GM21360 (cell line): ENCODE results near the gene PPTC7.
A peak's percentile ranks its signal among the peaks of the same experiment; 100 is the strongest.
"Not testable (repeated sequence)": the region's sequence is repeated elsewhere in the genome, so short reads cannot be mapped to it uniquely, and the experiment has no call there.

Source experiments
- ATAC-seq: cut with Tn5 transposase; IDR thresholded peaks from one replicate; pipeline ENCODE4 v1.9.1; 2021; ENCODE audit warnings: mild to moderate bottlenecking, moderate library complexity; ENCODE audit not compliant: unreplicated experiment

PPTC7 gene

GRCh38 chr12:110583137-110584059 is at the start of gene PPTC7:
Gene PPTC7, minus strand, starts transcription at chr12:110583318. Its CDS starts 287 bp downstream, at chr12:110583031.
- peak; percentile 77 for ATAC-seq

DNA sequence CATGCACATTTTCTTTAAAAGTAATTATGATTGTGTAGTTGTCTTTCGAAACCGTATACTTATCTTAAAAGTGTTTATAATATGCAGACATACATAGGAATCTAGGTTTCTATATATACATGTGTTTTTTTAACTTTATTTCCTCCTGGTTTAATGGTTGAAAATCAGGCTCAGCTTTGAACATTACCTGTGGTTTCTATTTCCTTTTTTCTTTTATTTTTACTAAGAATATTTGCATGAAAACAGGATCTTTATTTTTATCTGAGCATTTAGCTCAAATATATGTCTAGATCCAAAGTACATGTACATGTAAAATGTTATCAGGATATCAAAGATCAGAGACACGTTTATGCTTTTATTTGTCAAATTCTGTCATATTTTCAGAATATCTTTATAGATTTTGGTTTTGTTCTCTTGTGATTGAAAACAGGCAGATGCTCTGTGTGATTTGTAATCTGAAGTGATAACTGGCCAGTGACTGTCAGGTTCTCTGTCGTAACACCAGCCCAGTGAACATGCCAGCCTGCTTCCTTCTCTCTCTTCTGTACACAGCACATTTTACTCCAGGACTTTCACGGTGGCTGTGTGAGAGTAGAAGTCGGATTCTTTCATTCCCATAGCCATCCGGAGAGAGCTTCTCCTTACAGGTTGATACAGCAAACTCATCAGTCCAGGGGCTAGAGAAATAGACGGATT is 44.5 kb upstream of the PPTC7 start:
- ATAC-seq = no peak

GRCh38 chr12:110622582-110622981 is 39.5 kb upstream of the PPTC7 start:
- no peak for ATAC-seq

DNA sequence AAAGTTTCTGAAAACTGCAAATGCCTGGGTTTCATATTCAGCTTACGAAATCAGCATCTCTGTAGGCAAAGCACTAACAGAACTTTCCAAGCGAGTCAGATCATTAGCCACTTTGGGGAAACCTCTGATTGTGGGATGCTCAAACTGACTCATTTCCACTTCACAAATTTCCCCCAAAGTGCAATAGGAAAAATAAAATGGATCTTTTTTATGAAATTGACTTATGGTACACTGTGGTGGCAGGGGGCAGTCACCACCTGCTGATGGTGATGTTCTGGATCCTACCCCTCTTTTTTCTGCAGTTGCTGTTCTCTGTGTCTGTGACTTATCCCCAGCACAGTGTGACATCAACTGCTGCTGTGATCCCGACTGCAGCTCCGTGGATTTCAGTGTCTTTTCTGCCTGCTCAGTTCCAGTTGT is 36.4 kb upstream of the PPTC7 start:
- ATAC-seq = peak; percentile 48

DNA sequence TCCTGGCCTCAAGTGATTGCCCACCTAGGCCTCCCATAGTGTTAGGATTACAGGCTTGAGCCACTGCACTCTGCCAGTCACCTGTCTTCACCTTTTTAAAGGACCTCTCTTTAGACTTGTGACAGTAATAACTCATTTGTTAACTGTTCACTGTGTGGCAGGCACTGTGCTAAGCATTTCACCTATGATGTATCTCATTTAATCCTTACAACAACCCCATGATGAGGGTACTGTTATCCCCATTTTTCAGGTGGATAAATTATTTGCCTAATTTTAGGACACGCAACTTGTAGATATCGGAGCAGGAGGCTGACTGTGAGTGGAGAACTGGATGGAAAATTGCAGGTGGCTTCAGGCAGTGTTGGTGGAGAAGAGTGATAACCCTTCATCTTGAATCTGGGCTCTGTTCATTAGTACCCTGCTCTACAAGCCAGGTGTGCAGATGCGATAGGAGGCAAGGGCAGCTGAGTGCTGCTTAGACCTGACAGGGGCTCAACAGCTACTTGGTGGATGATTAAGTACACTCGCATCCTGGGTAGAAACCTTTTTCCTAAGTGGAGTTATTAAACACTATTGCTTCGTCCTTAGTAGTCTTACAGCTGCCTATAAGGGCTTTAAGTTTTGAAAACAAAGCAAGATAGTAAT is 33.5 kb upstream of the PPTC7 start:
- no peak for ATAC-seq

- ATAC-seq = no peak
These were observed 32.1 kb upstream of the PPTC7 start for GRCh38 chr12:110615171-110615570.

GRCh38 chr12:110613771-110614684 is 30.9 kb upstream of the PPTC7 start, which contains the start of gene TCTN1:
Gene TCTN1, plus strand, starts transcription at chr12:110614129. Its CDS starts 54 bp downstream, at chr12:110614183.
- peak; percentile 88 for ATAC-seq

DNA sequence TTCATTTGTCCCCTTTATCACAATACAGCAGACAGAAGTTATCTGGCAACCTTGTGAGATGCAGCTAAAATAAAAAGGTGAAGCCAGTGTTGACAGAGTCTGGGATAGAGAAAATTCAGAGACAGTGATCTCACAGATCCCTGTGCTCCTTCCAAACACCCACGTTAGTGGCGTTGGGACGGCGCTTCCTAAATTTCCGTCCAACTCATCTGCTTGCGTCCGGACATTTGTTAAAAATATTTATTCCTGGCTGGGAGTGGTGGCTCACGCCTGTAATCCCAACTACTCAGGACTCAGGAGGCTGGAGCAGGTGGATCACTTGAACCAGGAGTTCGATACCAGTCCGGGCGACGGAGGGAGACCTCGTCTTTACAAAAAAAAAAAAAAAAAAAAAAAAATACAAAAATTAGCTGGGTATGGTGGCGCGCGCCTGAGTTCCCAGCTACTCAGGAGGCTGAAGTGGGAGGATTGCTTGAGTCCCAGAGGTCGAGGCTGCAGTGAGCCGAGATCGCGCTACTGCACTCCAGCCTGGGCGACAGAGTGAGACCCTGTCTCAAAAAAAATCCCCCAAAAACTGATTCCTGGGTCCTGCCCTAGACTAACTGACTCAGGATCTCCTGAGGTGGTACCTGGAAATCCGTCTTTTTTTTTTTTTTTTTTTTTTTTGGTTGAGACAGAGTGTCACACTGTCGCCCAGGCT is 30.1 kb upstream of the PPTC7 start:
- no peak for ATAC-seq

GRCh38 chr12:110606253-110606611 is 23.1 kb upstream of the PPTC7 start:
- no peak for ATAC-seq

DNA sequence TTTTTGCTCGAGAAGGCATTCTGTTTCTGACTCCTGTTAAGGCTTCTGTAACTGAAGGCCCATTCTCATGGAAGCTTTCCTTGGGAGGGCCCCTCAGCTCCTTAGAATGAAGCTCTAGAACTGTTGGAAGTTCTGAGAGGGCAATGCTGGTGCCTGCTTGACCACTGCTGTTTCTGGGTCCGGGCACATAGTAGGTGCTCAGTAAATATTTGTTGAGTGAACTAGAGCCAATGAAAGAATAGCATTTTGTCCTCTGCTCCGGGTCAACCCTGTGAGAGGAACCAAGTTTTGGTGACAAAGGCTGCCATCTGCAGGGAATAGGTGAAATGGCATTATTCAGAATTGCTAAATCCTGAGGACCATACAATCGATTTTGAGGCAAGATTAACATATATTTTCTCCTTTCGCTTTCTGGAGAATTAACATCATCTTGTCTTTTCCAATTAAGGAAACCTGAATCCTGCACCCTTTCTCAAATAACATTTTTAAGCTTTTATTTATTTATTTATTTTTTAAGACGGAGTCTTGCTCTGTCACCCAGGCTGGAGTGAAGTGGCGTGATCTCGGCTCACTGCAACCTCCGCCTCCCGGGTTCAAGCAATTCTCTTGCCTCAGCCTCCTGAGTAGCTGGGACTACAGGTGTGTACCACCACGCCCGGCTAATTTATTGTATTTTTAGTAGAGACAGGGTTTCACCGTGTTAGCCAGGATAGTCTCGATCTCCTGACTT is 19.1 kb upstream of the PPTC7 start:
- not testable (repeated sequence) for ATAC-seq

DNA sequence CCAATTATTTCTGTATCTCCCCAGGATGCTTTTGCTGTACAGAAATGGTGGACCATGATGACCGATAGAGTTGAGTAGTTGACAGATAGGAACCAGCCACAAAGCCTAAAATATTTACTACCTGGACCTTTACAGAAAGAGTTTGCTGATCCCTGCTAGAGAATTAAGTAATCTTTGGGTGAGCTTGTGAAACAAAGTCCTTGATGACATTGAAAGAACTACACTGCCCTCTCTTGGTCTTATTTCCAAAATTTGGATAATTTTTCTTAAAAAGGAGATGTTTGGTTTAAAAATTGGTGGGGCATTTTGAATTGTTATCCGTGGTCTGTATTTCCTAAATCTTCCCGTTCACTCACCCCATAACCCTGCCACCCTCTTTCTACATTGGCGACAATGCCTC is 17.1 kb upstream of the PPTC7 start:
- ATAC-seq = no peak

- no peak for ATAC-seq
These were observed 16.2 kb upstream of the PPTC7 start for GRCh38 chr12:110599334-110599733.

GRCh38 chr12:110597885-110598284 is 14.8 kb upstream of the PPTC7 start:
- no peak for ATAC-seq

DNA sequence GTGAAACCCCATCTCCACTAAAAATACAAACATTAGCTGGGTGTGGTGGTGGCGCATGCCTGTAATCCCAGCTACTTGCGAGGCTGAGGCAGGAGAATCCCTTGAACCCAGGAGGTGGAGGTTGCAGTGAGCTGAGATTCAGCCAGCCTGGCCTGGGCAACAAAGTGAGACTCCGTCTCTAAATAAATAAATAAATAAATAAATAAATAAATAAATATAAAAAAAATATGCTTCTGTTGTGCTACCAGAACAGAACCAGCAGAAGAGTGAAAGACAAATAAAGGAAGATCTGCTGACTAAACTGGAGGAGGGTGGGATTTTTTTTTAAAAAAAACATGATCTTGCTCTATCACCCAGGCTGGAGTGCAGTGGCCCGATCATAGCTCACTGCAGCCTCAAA is 9.8 kb upstream of the PPTC7 start:
- ATAC-seq = not testable (repeated sequence)

DNA sequence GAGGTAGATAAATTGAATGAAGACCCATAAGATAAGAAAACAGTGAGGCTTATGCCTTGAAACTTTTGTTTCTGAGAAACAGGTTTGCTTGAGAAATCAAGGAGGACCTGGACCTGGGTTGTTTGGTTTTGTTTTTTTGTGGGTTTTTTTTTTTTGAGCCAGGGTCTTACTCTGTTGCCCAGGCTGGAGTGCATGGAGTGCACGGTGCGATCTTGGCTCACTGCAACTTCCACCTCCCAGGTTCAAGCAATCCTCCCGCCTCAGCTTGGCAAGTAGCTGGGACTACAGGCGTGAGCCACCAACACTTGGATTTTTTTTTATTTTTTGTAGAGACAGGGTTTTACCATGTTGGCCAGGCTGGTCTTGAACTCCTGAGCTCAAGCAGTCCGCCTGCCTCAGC is 9.0 kb upstream of the PPTC7 start:
- no peak for ATAC-seq

GRCh38 chr12:110591451-110592051 is 8.4 kb upstream of the PPTC7 start:
- peak; percentile 9 for ATAC-seq

GRCh38 chr12:110590806-110591326 is 7.7 kb upstream of the PPTC7 start:
- ATAC-seq = peak; percentile 61

DNA sequence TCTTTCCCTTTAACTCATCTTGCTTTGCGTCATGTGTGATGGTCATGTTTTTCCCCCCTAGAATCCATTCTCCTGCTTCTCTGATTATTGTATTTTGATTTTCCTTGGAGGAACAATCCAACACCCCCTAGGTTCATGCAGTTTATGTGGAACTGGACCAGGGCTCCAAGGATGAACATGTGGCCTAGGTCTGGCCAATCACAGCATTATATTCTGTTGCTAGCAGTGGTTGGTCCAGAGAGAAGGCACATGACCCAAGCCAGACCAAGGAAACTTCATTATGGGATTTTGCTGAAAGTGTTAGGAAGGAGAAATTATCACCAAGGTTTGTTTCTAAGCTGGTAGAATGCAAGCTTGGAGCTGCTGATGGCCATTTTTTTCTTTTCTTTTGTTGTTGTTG is 6.9 kb upstream of the PPTC7 start:
- ATAC-seq = no peak
